OCI-M1 (cell line): ENCODE results near the gene OIT3.

ENCODE experiments used
- DNase-seq: peaks from one replicate; lab custom pipeline; 2025; lab: John Stamatoyannopoulos, UW

The OIT3 gene

GRCh38 chr10:72952189-72952588 is 58.6 kb downstream of the OIT3 start:
- DNase-seq: no peak

DNA sequence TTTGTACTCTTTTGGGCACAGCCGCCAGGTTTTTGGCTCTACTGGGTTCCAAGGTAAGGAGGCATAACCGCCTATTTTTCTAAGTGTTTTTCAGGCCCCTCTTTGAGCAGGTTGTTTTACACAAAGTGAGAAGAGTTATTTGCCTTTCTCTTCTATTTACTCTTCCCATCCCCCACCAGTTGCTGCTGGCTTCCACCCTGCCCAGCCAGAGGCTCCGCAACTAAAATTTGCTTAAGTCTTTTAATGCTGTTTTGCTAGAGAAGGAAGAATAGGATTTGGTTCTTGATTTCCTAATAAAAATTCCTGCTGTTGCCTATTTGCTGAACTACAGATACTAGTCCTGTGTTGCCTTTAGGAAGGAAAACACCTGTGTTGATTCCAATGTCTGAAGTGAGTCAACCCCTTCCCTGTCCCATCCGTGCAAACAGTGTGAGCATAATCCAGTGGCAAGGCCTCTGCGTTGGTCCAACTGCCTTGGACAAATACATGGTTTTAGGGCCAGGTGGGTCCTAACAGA is 59.2 kb downstream of the OIT3 start:
- DNase-seq: no peak

DNA sequence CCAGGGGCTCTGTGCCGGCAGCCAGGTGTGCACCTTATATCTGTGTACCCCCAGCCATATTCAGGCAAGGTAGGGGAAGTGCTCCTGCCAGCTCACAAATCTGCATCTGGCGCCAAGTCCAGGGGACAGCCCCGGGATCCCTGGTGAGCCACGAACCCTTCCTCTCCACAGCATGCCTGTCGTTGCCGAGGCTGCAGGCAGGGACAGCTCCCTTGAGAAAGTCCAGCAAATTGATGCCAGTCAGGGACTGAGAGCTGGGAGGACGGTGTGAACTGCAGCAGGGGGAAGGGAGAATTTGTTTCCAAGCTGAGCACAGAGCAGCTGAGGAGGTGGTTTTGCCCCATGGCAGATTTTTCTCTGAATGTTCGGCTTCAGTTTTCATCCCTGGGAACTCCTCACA is 60.1 kb downstream of the OIT3 start:
- DNase-seq: no peak

DNA sequence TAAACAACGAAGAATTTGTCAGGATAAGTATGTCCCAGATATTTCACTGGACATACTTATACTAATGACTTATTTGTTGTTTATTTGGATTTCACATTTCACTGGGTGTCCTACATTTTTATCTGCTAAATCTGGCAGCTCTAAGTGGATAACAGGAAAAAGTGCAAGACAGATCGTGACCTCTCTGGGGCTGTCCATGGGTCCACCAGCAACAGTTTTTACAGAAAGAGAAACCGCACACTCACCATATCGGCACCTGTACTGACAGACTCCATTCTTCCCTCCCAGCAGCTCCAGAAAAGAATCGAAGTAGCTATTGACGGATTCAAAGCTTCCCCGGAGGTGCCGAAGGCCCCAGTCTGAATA is 60.7 kb downstream of the OIT3 start:
- DNase-seq: no peak

DNA sequence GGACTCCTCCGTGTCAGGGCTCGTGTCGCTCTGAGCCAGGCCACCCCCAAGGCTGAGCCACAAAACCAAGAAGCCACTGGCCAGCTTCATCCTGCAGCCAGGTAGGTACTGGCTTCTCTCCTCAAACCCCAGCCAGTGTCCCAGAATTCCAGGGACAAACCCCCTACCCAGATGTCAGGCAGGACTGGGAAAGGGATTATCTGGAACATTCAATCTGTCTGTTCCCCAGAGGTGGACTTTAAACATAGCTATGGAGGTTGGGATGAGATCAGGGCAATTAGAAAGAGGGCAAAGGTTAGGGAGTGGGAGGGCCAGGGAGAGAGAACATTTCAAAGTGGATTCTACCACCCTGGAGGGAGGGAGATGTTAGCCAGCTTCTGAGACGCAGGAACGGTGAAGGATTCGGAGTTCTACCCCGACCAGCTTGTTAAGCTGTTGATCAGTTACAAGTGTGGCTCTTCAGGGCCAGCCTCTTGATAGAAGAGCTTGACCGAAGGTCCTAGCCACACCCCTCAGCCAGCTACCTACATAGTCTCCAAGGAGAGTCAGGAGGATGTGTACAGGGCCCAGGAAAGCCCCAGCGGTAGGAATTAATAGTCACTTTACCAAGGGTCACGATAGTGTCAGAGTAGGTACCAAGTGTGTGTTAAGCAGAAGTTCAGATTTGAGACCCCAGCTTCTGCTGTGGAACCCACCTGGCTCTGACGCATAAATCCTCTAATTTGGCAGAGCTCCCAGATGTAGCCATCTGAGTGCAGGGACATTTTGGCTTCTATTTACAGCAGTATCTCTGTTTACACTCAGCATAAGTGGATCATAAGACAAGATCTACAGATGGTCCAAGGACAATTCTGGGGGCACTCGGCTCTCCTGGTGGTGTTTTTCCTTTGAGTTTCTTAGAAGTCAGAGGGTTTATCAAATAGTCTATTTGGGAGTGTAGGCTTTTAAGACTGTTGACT is 61.3 kb downstream of the OIT3 start, which contains the start of gene PLA2G12B:
PLA2G12B (minus strand) TSS at position 211 of the 959 bp plus-strand sequence; CDS start at position 90, 121 bp downstream.
- DNase-seq: no peak

DNA sequence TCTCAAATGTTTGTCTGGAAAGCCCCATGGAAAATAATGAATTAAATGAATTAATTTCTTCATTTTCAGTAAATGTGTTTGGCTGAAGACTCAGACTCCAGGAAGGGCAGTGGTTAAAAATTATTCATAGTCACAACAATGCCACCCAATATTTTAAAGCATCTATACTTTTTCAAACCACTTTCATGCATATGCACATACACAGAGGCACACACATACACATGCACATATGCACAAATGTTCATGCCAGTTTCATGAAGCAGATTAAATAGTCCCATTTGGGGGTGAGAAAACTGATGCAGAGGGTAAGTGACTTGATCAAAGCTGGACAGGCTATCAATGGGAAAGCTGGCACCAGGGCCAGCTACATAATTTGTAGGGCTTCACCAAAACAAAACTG is 62.5 kb downstream of the OIT3 start:
- DNase-seq: no peak

GRCh38 chr10:72976886-72977285 is 83.3 kb downstream of the OIT3 start:
- no peak for DNase-seq

DNA sequence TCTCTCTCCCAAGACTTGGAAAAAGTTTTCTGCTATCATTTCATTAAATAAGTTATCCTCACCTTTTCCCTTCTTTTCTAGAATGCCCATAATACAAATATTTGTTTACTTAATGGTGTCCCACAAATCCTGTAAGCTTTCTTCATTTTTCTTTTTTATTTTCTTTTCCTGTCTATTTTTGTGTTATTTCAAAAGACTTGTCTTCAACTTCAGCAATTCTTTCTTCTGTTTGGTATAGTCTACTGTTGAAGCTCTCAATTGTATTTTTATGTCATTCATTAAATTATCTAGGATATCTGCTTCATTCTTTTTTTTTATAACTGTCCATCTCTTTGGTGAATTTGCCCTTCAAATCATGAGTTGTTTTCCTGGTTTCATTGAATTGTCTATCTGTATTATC is 86.2 kb downstream of the OIT3 start:
- DNase-seq: no peak

DNA sequence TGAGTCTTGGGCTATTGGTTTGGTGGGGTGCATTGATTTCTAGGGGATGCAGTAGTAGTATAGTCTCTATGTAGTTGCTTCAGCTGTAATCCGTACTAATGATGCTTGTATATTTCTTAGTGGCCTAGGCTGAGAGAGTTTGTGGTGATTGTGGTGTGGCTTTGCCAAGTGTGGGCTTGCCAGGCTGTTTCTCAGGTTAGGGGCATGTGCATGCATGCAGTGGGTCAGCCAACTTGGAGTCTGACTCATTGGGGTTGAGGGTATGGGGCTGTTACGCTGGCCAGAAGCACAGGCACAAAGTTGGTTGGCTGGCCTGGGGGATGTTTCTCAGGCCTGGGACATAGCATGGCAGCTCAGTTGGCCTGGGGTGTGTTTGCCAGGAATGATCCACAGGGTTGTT is 86.8 kb downstream of the OIT3 start:
- DNase-seq: no peak

DNA sequence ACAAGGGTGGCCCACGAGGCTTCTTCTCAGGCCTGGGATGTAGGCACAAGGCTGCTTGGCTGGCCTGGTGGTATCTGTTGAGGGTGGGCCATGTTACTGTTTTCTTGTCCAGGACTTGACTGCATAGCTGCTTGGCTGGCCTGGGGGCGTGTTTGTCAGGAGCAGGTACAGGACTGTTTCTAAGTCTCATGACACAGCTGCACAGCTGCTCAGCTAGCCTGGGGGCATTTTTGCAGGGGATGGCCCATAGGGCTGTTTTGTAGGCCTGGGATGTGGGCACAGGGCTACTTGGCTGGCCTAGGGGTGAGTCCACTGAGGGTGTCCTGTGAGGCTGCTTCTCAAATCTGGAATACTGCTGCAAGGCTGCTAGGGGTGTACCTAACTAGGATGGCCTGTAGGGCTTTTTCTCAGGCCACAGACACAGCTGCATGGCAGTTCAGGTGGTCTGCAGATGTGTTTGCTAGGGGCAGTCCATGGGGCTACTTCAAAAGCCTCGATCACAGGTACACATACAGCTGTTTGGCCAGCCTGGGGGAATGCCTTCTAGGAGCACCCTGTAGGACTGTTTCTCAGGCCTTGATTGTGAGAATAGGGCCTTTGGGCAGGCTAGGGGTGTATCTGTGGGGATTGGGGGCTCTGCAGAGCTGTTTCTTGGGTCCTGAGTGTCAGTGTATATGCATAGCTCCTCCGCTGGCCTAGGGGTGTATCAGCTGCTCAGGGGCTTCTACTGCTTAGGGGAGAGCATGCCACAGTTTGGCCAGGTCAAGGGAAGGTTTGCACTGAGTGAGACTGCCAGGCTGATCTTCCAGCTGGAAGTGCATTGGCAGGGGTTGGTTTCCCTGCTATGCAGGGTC is 87.7 kb downstream of the OIT3 start:
- no peak for DNase-seq

- peak; percentile 67 for DNase-seq
These were observed 88.5 kb downstream of the OIT3 start for GRCh38 chr10:72981882-72982529.
